CD4-positive, alpha-beta T cell (primary cell): ENCODE measurements around the gene NPR3. TPM values are rescaled to one million over a fixed set of nuclear protein-coding genes. Genes with fewer than 3 reads are reported as not detected.

ENCODE experiments used
- ATAC-seq: fragments of 200-7000 bp; cut with Tn5 transposase; one replicate; pipeline ENCODE4 v1.10.0; 2022; ENCODE audit warnings: mild to moderate bottlenecking; ENCODE audit not compliant: poor library complexity
- CTCF ChIA-PET: fragments of 350-600 bp; sonication (Branson Sonifier 250); formaldehyde crosslinking; loops from one replicate; lab custom pipeline; 2021; ENCODE audit warnings: antibody characterized with exemption, inconsistent platforms; lab: Charles Lee
- POLR2A ChIA-PET: fragments of 350-600 bp; sonication (Branson Sonifier 250); formaldehyde crosslinking; loops from one replicate; lab custom pipeline; 2021; ENCODE audit warnings: antibody characterized with exemption, inconsistent platforms; lab: Charles Lee
- DNase-seq, 14 experiments: peaks; one replicate each; pipeline ENCODE4 v3.0.0-alpha.2; 2013 to 2020; ENCODE audit warnings: mixed read lengths in 2 of 14
- H3K27ac ChIP-seq, 2 donors: one replicate each; pipeline versions ENCODE4 v1.5.1 to v1.7.0; 2013; ENCODE audit warnings: low read length in 2 of 2, low read depth in 1 of 2, mild to moderate bottlenecking in 1 of 2
- H3K27me3 ChIP-seq, 2 experiments: 1 replicate in 1 of 2; 2 replicates in 1 of 2; pipeline versions ENCODE4 v1.6.1 to v1.7.0; 2013; ENCODE audit warnings: low read length in 2 of 2, control low read depth in 1 of 2, mild to moderate bottlenecking in 1 of 2, moderate library complexity in 1 of 2; ENCODE audit not compliant: insufficient read depth in 2 of 2, control insufficient read depth in 1 of 2
- H3K36me3 ChIP-seq: one replicate; pipeline ENCODE4 v1.6.1; 2013; ENCODE audit warnings: low read length, control low read depth; ENCODE audit not compliant: insufficient read depth
- H3K4me1 ChIP-seq: one replicate; pipeline ENCODE4 v1.6.1; 2013; ENCODE audit warnings: low read length, control low read depth; ENCODE audit not compliant: insufficient read depth
- H3K4me3 ChIP-seq: one replicate; pipeline ENCODE4 v1.5.1; 2013; ENCODE audit warnings: mild to moderate bottlenecking, low read length, moderate library complexity
- H3K9me3 ChIP-seq, 2 experiments: 1 replicate in 1 of 2; 2 replicates in 1 of 2; pipeline versions ENCODE4 v1.6.1 to v1.7.0; 2013; ENCODE audit warnings: low read length in 2 of 2, mild to moderate bottlenecking in 2 of 2, control low read depth in 1 of 2, moderate library complexity in 1 of 2; ENCODE audit not compliant: control insufficient read depth in 1 of 2, insufficient read depth in 1 of 2
- H3K27ac Mint-ChIP-seq: one replicate; pipeline ENCODE4 v1.8.0; 2020; ENCODE audit warnings: mixed read lengths
- H3K27me3 Mint-ChIP-seq: one replicate; pipeline ENCODE4 v1.8.0; 2021; ENCODE audit warnings: mixed read lengths
- H3K36me3 Mint-ChIP-seq: one replicate; pipeline ENCODE4 v1.8.0; 2021; ENCODE audit warnings: low read depth, mixed read lengths
- H3K4me1 Mint-ChIP-seq: one replicate; pipeline ENCODE4 v1.8.0; 2021; ENCODE audit warnings: low read depth, mixed read lengths
- H3K4me3 Mint-ChIP-seq: one replicate; pipeline ENCODE4 v1.8.0; 2020; ENCODE audit warnings: mild to moderate bottlenecking, mixed read lengths
- H3K9me3 Mint-ChIP-seq: one replicate; pipeline ENCODE4 v1.8.0; 2020; ENCODE audit warnings: mixed read lengths
- intact Hi-C, 2 experiments: fragments of 100-400 bp; cut with DNase I in 1 of 2; cut with micrococcal nuclease in 1 of 2; formaldehyde crosslinking; loops; one replicate each; pipeline versions ENCODE4 v1.15.1 to v1.9.0; 2023 to 2025; cut with DNase I, micrococcal nuclease
- total RNA-seq, 174 experiments: library from RNA in 2 of 174; stranded (reverse) in 2 of 174; gene quantifications; one replicate each; pipeline ENCODE4 v1.2.3 and lab custom pipeline; 2021 to 2026
- TF ChIP-seq, protein P1 (sequence below): fragments of 200-600 bp; IDR thresholded peaks from one replicate; pipeline ENCODE4 v1.8.0; 2022; ENCODE audit warnings: antibody characterized with exemption, mild to moderate bottlenecking

The NPR3 gene
- total RNA-seq, 2 experiments from 2014 or later = not detected

DNA sequence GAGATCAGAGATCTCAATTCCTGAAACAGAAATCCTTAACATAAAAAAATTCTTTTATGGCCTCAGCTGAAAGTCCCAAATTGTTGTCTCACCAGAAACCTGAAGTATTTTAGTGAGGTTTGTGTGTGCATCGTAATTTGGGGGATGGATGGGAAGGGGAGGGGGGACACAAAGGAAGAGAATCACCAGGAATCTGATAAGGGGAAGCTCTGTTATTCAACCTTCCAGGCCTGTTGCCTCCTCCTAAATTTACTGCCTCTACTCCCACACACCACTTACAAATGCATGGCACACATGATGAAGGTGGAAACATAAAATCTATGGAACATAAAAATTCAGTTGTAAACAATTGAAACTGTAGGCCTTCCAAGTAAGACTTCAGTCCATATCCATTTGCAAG, 97.7 kb downstream of the NPR3 start:
- intact Hi-C loops = no loop called here
- TF ChIP-seq, protein P1, sequence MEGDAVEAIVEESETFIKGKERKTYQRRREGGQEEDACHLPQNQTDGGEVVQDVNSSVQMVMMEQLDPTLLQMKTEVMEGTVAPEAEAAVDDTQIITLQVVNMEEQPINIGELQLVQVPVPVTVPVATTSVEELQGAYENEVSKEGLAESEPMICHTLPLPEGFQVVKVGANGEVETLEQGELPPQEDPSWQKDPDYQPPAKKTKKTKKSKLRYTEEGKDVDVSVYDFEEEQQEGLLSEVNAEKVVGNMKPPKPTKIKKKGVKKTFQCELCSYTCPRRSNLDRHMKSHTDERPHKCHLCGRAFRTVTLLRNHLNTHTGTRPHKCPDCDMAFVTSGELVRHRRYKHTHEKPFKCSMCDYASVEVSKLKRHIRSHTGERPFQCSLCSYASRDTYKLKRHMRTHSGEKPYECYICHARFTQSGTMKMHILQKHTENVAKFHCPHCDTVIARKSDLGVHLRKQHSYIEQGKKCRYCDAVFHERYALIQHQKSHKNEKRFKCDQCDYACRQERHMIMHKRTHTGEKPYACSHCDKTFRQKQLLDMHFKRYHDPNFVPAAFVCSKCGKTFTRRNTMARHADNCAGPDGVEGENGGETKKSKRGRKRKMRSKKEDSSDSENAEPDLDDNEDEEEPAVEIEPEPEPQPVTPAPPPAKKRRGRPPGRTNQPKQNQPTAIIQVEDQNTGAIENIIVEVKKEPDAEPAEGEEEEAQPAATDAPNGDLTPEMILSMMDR = no peak
- H3K27me3 ChIP-seq = no peaks in the 10 kb centered on the region
- H3K4me3 Mint-ChIP-seq = no peak overlapping the region
- H3K36me3 ChIP-seq = no peaks in the 10 kb centered on the region
- CTCF ChIA-PET = no interaction called here
- ATAC-seq = no peak
- no peak overlapping the region for H3K27ac Mint-ChIP-seq
- POLR2A ChIA-PET = no interaction called here
- no peaks in the 10 kb centered on the region for H3K27me3 Mint-ChIP-seq
- H3K4me3 ChIP-seq = no peak overlapping the region
- DNase-seq = no peak
- no peaks in the 10 kb centered on the region for H3K9me3 ChIP-seq
- no peaks in the 10 kb centered on the region for H3K4me1 Mint-ChIP-seq
- no peak overlapping the region for H3K27ac ChIP-seq
- no peaks in the 10 kb centered on the region for H3K36me3 Mint-ChIP-seq
- H3K9me3 Mint-ChIP-seq = peaks cover 2% of the 10 kb centered on the region
- H3K4me1 ChIP-seq = no peaks in the 10 kb centered on the region

DNA sequence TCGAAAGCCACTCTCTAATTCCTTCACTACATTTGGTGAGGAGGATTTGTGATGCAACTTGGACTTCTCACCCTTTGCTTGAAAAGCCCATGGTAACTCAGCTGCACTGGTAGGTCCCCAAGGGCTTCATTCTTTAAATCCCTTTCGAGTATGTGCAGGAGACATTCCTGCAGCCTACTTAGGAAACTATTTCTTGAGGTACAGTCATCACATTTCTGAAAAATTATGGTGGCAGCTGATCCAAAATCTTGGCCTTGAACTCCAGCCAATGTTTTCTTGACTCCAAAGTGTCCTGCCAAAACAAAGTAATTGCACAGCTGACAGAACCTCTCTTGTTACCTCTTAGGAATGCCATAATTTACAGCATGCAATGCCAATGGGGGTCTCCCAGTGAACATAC, 99.7 kb downstream of the NPR3 start:
- ChIA-PET POLR2A (no interaction called here), CTCF (no interaction called here)
- no peak overlapping the region for H3K27ac Mint-ChIP-seq
- intact Hi-C loops = no loop called here
- Histone ChIP-seq H3K4me3 (no peak overlapping the region), H3K36me3 (no peaks in the 10 kb centered on the region), H3K27ac (no peak overlapping the region), H3K27me3 (no peaks in the 10 kb centered on the region), H3K9me3 (peaks cover 0 to 1% of the 10 kb centered on the region in 2 experiments), H3K4me1 (no peaks in the 10 kb centered on the region)
- H3K4me3 Mint-ChIP-seq = no peak overlapping the region
- TF ChIP-seq, protein P1 = no peak
- H3K9me3 Mint-ChIP-seq = peaks cover 6% of the 10 kb centered on the region
- no peaks in the 10 kb centered on the region for H3K27me3 Mint-ChIP-seq
- H3K4me1 Mint-ChIP-seq = no peaks in the 10 kb centered on the region
- DNase-seq = no peak
- H3K36me3 Mint-ChIP-seq = no peaks in the 10 kb centered on the region
- no peak for ATAC-seq

DNA sequence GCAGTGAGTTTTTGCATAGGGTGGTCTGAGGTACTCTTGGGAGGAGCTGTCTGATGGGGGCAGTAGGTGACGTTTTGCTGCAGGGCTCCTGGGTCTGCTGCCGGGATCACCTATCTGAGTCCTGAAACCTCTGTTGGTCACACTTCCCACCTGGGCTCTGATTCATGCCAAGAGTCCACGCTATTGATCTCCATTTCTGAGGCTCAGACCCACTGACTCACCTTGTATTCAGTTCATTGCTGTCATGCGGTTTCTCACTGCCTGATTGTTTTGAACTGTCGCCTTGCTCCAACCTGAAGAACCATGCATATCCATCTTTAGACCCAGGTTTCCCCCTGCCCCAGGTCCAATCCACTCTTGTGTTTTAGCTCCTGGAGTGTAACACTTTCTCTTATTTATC, 101.3 kb downstream of the NPR3 start:
- CTCF ChIA-PET = no interaction called here
- Histone ChIP-seq H3K36me3 (no peaks in the 10 kb centered on the region), H3K9me3 (peaks cover 0 to 3% of the 10 kb centered on the region in 2 experiments), H3K27ac (no peak overlapping the region), H3K4me1 (no peaks in the 10 kb centered on the region), H3K4me3 (no peak overlapping the region), H3K27me3 (no peaks in the 10 kb centered on the region)
- POLR2A ChIA-PET = no interaction called here
- intact Hi-C loops = no loop called here
- H3K27ac Mint-ChIP-seq = no peak overlapping the region
- H3K36me3 Mint-ChIP-seq = no peaks in the 10 kb centered on the region
- H3K27me3 Mint-ChIP-seq = no peaks in the 10 kb centered on the region
- no peak for ATAC-seq
- no peak for DNase-seq
- no peak overlapping the region for H3K4me3 Mint-ChIP-seq
- TF ChIP-seq, protein P1 = no peak
- H3K4me1 Mint-ChIP-seq = no peaks in the 10 kb centered on the region
- peaks cover 4% of the 10 kb centered on the region for H3K9me3 Mint-ChIP-seq
